Stimulated activated CD8-positive, alpha-beta memory T cell treated with anti-CD3 and anti-CD28 coated beads, Interleukin-4, amount 100 ng/mL, for 48 hours (primary cell): ENCODE measurements around the gene ISLR2.
"Not testable (repeated sequence)": the region's sequence is repeated elsewhere in the genome, so short reads cannot be mapped to it uniquely, and the experiment has no call there.

Experiments used
- DNase-seq: peaks from one replicate; pipeline ENCODE4 v3.0.0-alpha.2; 2020

ISLR2 gene

GRCh38 chr15:74130155-74130848 is at the start of gene ISLR2:
TSS of gene ISLR2 (plus strand) at chr15:74130586. CDS start at chr15:74132755, 2,169 bp downstream.
- DNase-seq: no peak

GRCh38 chr15:74082450-74082849 is 47.9 kb upstream of the ISLR2 start, which contains the start of gene GOLGA6A:
TSS of gene GOLGA6A (minus strand) at chr15:74082550. CDS start at chr15:74082509, 41 bp downstream.
- DNase-seq: not testable (repeated sequence)

GRCh38 chr15:74094567-74094966 is 35.8 kb upstream of the ISLR2 start:
- not testable (repeated sequence) for DNase-seq

GRCh38 chr15:74095610-74096009 is 34.8 kb upstream of the ISLR2 start:
- DNase-seq: not testable (repeated sequence)

- DNase-seq: not testable (repeated sequence)
Measured at GRCh38 chr15:74096753-74097474, 33.5 kb upstream of the ISLR2 start.

- DNase-seq: peak; percentile 89
Measured at GRCh38 chr15:74099963-74100733, 30.2 kb upstream of the ISLR2 start.

- no peak for DNase-seq
Measured at GRCh38 chr15:74108111-74108510, 22.3 kb upstream of the ISLR2 start.

- DNase-seq: peak; percentile 26
Measured at GRCh38 chr15:74108611-74109010, 21.8 kb upstream of the ISLR2 start.

GRCh38 chr15:74109713-74110112 is 20.7 kb upstream of the ISLR2 start:
- no peak for DNase-seq

GRCh38 chr15:74120426-74120825 is 10.0 kb upstream of the ISLR2 start:
- no peak for DNase-seq

GRCh38 chr15:74121039-74121438 is 9.3 kb upstream of the ISLR2 start:
- DNase-seq: no peak

- DNase-seq: no peak
Measured at GRCh38 chr15:74121858-74122257, 8.5 kb upstream of the ISLR2 start.

GRCh38 chr15:74122403-74123130 is 7.8 kb upstream of the ISLR2 start:
- no peak for DNase-seq

- DNase-seq: no peak
Measured at GRCh38 chr15:74123131-74123429, 7.3 kb upstream of the ISLR2 start.

GRCh38 chr15:74123658-74124057 is 6.7 kb upstream of the ISLR2 start:
- no peak for DNase-seq

GRCh38 chr15:74124196-74124595 is 6.2 kb upstream of the ISLR2 start:
- DNase-seq: no peak

GRCh38 chr15:74124759-74125158 is 5.6 kb upstream of the ISLR2 start:
- no peak for DNase-seq

GRCh38 chr15:74127255-74127953 is 3.0 kb upstream of the ISLR2 start:
- DNase-seq: peak; percentile 96

- DNase-seq: peak; percentile 30
Measured at GRCh38 chr15:74127954-74128784, 2.2 kb upstream of the ISLR2 start.

GRCh38 chr15:74128785-74129585 is 1.4 kb upstream of the ISLR2 start:
- no peak for DNase-seq
